HG03064 (cell line): ENCODE measurements around the gene VHLL.

Source experiments
- ATAC-seq: cut with Tn5 transposase; IDR thresholded peaks from one replicate; pipeline ENCODE4 v1.9.1; 2021; ENCODE audit warnings: low read depth; ENCODE audit not compliant: unreplicated experiment

The VHLL gene

DNA sequence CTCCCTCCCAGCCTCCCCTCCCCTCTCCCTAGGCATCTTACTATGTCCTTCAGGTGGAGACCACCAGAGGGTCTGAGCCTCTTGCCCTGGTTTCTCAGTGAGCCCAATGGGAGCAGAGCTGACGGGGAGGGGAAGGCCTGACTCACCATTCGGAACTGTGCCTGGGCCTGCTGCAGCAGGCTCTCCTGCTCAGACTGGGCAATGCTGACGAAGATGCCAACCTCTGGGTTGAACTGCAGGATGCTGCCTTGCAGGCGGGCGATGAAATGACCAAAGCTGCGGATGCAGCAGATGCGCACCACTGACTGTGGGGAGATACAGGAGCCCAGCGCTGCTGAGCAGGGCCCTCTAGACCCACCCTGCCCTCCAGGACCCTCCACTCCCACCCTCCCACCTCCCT lies 40.2 kb downstream of the VHLL start:
- ATAC-seq = no peak

DNA sequence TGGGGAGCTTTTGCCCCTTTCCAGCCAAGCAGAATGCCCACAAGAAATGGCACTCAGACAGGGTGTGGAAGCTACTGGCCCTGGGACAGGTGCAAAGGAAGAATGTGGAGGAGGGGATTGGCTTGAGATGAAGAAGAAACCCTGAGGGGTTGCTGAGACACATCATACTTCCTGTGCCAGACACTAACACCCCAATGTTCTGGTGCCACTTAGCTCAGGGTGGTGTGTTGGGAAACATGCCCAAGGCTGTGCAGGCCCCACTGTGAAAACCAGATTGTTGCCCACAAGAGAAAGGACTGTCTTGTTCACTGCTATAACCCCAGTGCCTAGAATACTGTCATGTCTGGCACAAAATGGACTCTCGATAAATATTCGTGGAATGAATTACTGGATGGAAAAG lies 41.4 kb downstream of the VHLL start:
- no peak for ATAC-seq

DNA sequence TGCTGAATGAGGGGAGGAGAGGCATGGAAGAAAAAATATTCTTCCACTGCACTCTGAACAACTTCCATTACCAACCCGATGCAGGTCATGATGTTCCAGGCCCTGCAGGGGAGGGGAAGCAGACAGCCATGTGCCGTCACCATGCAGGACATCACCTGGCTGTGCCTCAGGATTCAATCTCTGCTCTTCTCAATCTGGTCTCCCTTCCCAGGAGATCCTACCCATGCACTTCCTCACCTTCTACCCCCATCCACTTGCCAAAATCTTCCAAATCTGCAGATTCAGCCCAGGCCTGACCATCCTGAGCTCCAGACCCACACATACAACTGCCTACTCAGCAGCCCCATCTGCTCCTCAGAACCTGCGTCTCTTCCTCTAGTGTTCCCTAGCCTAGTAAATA lies 45.5 kb downstream of the VHLL start:
- ATAC-seq = no peak

DNA sequence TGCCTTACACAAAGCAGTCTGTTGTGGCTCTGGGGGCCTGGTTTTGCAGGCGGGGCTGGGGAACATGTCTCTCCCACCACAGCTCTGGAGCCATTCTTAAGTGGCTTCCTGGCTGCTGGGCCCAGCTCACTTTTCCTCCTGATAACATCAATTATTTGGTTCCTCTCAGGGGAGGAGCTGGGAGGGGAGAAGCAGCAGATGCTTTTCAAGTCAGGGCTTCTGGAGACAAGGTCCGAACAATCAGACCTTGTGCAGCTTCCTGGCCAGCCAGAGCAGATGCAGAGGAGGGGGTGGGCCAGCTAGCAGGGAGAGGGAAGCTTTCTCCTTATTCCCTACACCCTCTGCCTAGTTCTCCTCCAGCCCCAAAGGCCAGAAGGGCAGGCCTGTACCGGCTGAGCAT lies 47.6 kb downstream of the VHLL start:
- ATAC-seq = no peak

DNA sequence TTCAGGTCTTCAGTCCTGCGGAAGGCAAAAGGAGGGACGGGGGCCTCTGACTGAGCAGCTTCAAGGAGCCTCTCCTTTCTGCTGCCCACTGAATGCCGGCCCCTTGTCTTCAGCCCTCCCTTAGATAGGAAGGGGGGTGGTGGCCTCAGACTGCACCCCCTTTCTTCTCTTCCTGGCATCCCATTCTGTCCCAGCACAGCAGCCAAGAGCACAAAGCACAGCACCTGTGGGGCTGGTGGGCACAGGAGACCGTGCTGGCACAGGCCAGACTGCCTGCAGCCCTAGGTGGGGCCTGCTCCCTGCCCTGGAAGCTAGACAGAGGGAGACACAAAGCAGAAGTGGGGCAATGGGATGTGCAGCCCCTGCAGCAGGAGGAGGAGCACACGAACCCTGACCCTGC lies 49.5 kb downstream of the VHLL start:
- no peak for ATAC-seq
